Panc1 (cell line): ENCODE results near the gene ZNF254.

Source experiments
- CTCF ChIP-seq: fragments of 450-650 bp; IDR thresholded peaks from 2 replicates; pipeline ENCODE4 v1.5.1; 2017; ENCODE audit warnings: mild to moderate bottlenecking
- POLR2AphosphoS5 ChIP-seq: IDR thresholded peaks from 2 replicates; pipeline ENCODE4 v1.6.1; 2012; ENCODE audit warnings: mild to moderate bottlenecking, low read depth, low read length, moderate library complexity
- TCF7L2 ChIP-seq: IDR thresholded peaks from 2 replicates; pipeline ENCODE4 v1.6.1; 2011; ENCODE audit warnings: mild to moderate bottlenecking, low read depth, low read length, inconsistent platforms

- no peak for TF ChIP-seq CTCF
- TF ChIP-seq TCF7L2 = no peak
- no peak for TF ChIP-seq POLR2AphosphoS5
These were observed 46.4 kb upstream of the ZNF254 start for GRCh38 chr19:24040621-24041020.
